ENCODE measurements around the gene NCOA3.

DNA sequence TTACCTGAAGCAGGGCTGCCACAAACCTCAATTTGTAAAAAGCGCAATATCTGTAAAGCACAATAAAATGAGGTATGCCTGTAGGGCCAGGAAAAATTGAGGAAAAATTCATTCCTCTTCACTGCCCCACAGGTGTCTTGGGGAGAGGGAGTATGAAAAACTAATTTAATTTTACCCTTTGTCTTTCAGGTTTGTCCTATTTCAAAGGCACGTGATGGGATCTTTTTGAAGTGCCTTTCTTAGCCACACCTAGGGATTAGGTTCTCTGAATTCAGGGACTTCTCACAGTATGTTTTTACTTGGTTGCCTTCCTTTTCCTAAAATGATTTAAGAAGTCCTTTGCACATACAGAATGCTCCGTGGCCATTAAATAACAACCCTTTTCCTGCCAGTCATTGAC, 71.9 kb downstream of the NCOA3 start:
- TF ChIP-seq POLR2AphosphoS5 (IDR thresholded peaks at IDR 0.05; ENCODE audit: low read depth, low read length) (no peak), GTF2F1 (IDR thresholded peaks at IDR 0.05; ENCODE audit: borderline replicate concordance, low read depth, low read length) (no peak), SRF (IDR thresholded peaks at IDR 0.05; ENCODE audit: low read depth, low read length) (no peak), GABPA (IDR thresholded peaks at IDR 0.05; ENCODE audit: borderline replicate concordance, insufficient read depth, low read length) (no peak), RAD21 (IDR thresholded peaks at IDR 0.05 in 1 of 2, conservative IDR thresholded peaks at IDR 0.05 in 1 of 2; ENCODE audit: low read depth in 2 of 2, low read length in 2 of 2) (no peak), POLR2A (IDR thresholded peaks at IDR 0.05; ENCODE audit: control extremely low read depth in 1 of 2, low read depth in 2 of 2, low read length in 2 of 2) (no peak)
- TF ChIP-seq, protein P1, sequence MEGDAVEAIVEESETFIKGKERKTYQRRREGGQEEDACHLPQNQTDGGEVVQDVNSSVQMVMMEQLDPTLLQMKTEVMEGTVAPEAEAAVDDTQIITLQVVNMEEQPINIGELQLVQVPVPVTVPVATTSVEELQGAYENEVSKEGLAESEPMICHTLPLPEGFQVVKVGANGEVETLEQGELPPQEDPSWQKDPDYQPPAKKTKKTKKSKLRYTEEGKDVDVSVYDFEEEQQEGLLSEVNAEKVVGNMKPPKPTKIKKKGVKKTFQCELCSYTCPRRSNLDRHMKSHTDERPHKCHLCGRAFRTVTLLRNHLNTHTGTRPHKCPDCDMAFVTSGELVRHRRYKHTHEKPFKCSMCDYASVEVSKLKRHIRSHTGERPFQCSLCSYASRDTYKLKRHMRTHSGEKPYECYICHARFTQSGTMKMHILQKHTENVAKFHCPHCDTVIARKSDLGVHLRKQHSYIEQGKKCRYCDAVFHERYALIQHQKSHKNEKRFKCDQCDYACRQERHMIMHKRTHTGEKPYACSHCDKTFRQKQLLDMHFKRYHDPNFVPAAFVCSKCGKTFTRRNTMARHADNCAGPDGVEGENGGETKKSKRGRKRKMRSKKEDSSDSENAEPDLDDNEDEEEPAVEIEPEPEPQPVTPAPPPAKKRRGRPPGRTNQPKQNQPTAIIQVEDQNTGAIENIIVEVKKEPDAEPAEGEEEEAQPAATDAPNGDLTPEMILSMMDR (IDR thresholded peaks at IDR 0.05; ENCODE audit: control extremely low read depth in 1 of 3, insufficient read depth in 1 of 3, low read depth in 1 of 3, low read length in 3 of 3), result no peak
- TF ChIP-seq, protein P2, sequence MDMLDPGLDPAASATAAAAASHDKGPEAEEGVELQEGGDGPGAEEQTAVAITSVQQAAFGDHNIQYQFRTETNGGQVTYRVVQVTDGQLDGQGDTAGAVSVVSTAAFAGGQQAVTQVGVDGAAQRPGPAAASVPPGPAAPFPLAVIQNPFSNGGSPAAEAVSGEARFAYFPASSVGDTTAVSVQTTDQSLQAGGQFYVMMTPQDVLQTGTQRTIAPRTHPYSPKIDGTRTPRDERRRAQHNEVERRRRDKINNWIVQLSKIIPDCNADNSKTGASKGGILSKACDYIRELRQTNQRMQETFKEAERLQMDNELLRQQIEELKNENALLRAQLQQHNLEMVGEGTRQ (IDR thresholded peaks at IDR 0.05; ENCODE audit: low read length), result no peak
